PFSK-1 (cell line): ENCODE data around the gene TSPAN33.

Experiments
- POLR2AphosphoS5 ChIP-seq: IDR thresholded peaks from 2 replicates; pipeline ENCODE4 v1.6.1; 2012; ENCODE audit warnings: low read depth, mild to moderate bottlenecking, control low read depth, low read length, moderate library complexity
- SIN3A ChIP-seq: IDR thresholded peaks from 2 replicates; pipeline ENCODE4 v1.6.1; 2012; ENCODE audit warnings: mild to moderate bottlenecking, low read length, moderate library complexity, borderline replicate concordance; ENCODE audit not compliant: insufficient read depth
- TAF1 ChIP-seq: IDR thresholded peaks from 2 replicates; pipeline ENCODE4 v1.6.1; 2012; ENCODE audit warnings: low read length, control low read depth, borderline replicate concordance; ENCODE audit not compliant: insufficient read depth

DNA sequence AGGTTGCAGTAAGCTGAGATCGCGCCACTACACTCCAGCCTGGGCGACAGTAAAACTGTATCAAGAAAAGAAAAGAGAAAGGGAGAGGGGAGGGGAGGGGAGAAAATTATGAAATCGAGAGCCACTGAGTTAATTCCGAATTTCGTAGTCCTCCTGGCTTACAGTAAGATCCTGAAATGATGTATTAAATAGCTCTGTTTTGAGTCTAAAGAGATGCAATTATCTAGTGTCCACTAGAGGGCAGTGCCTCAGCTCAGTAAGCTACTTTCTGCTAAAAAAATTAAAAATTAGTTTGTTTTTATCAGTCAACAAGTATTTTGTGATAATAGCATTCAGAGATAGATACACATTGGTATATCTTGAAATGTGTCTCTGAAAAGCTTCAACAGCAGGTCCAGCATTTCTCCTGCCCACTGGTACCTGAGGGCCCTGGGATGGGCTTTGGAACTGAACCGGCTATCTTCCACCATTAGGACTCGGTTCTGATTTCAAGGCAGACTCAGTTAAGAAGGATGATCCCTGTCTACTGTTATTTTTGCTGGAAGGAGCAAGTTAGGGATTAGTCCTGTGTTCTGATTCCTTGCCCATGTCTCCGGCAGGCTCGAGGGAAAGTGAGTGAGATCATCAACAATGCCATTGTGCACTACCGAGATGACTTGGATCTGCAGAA is 19.5 kb downstream of the TSPAN33 start:
- TF ChIP-seq POLR2AphosphoS5 = no peak
- TF ChIP-seq TAF1 = no peak
- no peak for TF ChIP-seq SIN3A
